ENCODE data around the gene NTRK2.

- no peak for TF ChIP-seq POLR2AphosphoS5 (IDR thresholded peaks at IDR 0.05; ENCODE audit: low read depth, low read length)
- no peak for TF ChIP-seq POLR2A (IDR thresholded peaks at IDR 0.05; ENCODE audit: low read depth, low read length)
- no peak for TF ChIP-seq TAF1 (IDR thresholded peaks at IDR 0.05; ENCODE audit: low read depth, low read length)
- no peak for TF ChIP-seq PAX5 (IDR thresholded peaks at IDR 0.05; ENCODE audit: insufficient read depth, low read length, severe bottlenecking)
- TF ChIP-seq POU2F2 (IDR thresholded peaks at IDR 0.05; ENCODE audit: low read depth, low read length), result no peak
- TF ChIP-seq SPI1 (IDR thresholded peaks at IDR 0.05; ENCODE audit: low read depth, low read length), result no peak
Measured at GRCh38 chr9:84756731-84757130, 87.2 kb downstream of the NTRK2 start.

Measured in GM12891 (cell line).